Amniotic stem cell (primary cell): ENCODE data around the gene KIZ.

Experiments
- DNase-seq: peaks from one replicate; lab custom pipeline; 2025; lab: John Stamatoyannopoulos, UW

KIZ gene

DNA sequence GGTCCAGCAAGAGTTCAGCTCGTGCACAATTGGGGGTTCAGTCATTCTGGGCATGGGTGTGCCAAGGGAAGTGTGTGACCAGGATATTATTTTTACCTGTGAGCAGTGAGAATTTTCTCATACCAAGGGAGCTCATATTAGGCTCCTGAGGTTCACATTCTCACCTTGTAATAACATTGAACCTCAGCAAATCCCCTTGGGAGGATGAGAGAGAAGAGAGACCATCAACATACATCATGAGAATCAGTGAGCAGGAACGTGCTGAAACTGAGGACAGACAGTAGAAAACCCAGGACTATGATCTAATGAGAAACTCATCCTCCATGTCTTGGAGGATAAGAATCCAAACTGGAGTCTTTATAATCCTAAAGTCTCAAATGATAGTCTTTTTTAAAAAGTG is 143.9 kb downstream of the KIZ start:
- no peak for DNase-seq

DNA sequence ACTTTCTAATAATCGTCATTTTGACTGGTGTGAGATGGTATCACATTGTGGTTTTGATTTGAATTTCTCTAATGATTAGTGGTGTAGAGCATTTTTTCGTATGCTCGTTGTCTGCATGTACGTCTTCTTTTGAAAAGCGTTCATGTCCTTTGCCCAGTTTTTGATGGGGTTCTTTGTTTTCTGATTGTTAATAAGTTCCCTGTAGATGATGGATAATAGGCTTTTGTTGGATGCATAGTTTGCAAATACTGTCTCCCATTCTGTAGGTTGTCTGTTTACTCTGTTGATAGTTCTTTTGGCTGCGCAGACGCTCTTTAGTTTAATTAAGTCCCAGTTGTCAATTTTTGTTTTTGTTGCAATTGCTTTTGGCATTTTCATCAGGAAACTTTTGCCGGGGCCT is 144.9 kb downstream of the KIZ start:
- DNase-seq, result no peak

DNA sequence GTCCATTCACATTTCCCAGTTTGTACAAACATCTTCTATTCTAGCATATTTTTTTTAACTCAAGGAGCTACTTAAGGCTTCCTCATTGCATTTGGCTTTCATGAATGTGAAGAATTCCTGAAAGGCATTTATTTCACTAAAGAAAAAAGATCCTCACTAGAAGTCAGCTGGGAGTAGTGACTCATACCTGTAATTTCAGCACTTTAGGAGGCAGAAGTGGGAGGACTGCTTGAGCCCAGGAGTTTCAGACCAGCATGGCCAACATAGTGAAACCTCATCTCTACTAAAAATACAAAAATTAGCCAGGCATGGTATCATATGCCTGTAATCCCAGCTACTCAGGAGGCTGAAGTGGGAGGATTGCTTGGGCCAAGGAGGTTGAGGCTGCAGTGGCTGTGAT is 146.4 kb downstream of the KIZ start:
- no peak for DNase-seq

DNA sequence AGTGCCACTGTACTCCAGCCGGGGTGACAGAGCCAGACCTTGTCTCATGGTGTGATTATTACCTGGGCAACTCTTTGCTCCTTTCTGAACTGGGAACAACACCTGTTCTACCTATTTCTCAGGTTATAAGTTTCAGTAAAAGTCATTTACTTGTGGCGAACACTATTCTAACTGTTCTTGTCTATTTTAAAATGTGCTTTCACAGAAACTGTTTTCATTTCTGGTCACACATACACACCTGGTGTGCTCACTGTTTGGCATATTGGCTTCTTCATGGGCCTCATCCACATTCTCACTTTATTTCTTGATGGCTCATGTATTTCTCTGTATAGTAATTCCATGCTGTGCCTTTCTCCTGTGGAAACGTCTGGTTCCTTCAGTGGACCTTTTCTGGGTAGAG is 146.8 kb downstream of the KIZ start:
- DNase-seq, result no peak

DNA sequence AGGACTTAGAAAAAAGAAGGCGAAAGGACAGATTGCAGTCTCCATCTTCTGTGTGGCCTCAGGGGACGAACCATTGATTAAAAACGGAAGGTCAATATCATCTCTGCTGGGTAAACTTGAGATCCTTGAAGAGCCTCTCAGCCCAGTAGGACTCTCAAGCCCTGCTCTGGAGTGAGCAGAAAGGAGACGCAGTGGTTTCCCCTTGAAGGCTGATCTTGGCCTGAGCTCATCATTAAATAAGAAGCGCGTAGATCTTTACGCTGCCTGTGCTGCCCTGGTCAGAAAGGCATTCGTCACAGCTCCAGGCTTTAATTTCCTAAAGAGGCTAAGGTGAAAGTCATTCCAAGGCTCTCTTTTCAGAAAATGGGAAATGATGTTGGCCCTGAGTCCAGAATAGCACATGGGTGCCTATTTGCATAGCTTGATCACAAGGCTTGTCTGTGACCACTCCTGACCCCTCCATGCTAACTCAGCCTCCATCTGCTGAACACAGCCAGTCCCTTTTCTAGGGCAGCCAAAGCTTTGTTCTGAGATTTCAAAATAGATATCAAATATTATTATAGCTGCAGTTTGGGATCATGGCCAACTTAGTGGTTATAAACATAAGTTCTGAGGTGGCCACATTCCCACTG is 148.0 kb downstream of the KIZ start:
- DNase-seq, result no peak

DNA sequence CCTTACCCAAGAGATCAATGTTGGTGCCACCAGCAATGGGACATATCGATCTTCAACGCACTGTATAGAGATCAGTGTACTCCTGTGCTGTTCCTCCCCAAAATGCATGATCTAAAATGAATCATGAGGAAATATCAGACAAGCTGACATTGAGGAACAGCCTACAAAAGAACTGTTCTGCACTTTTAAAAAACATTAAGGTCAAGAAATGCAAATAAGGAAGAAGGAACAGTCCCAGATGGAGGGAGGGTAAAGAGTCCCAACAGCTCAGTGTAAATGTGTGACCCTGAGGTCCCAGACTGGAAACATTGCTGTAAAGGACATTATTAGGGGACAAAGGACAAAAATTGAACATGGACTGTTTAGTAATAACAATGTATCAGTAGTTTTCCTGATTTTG is 152.9 kb downstream of the KIZ start:
- DNase-seq, result no peak

DNA sequence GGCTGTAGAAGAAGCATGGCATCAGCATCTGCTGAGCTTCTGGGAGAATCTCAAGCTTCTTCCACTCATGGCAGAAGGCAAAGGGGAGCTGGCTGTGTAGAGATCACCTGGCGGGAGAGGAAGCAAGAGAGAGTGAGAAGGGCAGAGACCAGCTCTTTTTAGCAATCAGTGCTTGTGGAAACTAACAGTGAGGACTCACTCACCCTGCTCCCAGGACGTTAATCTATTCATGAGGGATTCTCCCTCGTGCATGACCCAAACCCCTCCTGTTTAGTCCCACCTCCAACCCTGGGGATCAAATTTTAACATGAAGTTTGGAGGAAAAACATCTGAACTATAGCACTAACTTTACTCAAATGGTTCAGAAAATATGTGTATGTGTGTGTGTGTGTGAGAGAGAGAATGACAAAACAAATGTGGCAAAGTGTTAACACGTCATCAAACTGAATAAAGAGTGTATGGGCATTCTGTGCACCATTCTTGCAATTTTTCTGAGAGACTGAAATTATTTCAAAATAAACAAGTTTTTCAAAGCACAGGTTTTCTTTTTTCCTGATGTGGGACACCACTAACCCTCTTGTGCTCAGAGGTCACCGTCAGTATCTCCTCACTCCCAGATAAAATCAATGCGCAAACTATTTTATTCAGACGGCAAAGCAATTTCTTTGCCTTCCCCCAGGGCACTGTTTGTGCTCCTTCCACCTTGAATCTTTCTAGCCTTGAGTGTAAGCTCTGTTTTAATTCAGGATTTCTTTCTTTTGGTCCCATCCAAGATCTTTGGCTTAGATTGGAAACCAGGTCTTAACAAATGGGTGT is 154.0 kb downstream of the KIZ start:
- no peak for DNase-seq

DNA sequence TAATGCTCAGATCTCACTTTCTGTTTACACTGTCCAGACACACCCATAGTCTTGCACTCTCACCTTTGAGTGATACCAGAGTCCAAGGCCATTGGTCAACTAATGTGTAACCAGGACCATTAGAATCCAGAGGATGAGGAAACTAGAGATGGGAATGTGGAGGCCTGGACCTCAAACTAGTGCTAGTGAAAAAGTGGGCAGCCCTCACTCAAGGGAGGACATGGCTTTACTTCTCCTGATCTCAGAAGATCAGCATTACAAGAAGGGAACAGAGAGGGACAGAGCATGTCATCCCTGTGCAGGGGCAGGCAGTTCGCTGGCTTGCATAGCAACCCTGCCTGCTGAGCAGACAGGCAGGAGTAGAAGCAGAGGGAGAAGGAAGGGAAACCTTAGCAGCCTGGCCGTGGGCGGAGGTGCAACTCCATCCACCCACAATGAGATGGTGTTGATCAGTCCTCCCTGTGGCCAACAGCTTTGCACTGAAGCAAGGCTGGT is 154.7 kb downstream of the KIZ start:
- DNase-seq, result no peak

DNA sequence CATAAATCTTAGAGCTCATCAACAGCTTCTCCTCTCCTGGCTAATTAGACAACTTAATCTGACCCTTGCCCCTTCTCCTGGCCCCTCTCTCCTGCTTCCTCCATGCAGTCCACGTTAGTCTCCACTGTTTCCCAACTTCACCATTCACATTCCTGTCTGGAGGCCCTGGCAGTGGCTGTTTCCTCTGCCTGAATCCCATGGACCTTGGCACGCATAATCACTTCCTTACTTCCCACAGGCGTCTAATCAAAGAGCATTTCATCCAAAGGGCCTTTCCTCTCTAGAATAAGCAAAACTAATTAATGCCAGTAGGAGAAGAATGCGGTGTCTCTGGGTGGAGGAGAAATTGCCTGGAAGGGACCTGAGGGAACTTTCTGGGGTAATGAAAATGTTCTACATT is 160.9 kb downstream of the KIZ start:
- no peak for DNase-seq

DNA sequence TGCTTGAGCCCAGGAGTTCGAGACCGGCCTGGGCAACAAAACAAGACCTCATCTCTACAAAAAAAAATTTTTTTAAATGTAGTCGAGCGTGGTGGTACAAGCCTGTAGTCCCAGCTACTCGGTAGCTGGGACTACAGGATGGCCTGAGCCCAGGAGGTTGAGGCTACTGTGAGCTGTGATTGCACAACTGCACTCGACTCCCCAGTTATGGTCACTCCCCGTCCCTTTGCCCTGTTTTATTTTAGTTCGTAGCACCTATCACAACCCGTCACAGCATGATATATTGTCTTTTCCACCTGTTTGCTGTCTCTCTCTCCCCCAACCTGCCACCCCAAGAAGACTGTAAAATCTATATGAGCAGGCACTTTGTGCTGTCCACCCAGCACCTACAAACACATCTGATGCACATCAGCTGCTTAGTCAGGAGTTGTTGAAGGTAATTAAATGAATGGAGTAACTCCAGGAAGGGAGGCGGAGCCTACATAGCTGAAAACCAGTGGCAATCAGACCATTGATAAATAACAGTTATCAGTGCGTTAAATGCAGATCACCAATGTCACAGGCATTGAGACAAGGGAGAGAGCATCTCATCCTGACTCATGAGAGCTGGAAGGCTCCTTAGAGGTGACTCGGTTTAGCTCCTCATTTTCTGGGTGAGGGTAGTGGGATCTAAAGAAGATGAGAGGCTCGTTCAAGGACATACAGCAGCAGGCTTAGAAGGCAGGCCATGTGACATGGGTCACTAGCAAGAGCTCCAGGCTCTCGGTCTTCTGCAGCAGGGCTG is 162.9 kb downstream of the KIZ start:
- no peak for DNase-seq

DNA sequence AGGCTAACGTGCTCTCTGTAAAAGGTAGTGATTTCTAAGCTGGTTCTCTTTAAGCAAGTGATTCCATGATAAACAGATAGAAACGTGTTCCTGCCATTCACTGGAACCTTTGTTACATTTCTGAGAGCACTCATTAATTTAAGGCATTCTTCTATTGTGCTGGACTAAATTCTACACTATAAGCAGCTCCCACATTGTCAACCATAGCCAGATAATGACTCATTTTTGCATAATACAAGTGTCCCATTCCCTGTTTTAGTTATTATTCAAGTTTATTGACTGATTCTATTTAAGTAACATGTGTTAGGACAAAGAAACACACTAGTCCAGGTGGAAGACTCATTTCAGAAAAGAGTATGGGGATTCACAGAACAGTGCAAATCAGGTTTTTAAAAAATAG is 163.8 kb downstream of the KIZ start:
- DNase-seq, result no peak

DNA sequence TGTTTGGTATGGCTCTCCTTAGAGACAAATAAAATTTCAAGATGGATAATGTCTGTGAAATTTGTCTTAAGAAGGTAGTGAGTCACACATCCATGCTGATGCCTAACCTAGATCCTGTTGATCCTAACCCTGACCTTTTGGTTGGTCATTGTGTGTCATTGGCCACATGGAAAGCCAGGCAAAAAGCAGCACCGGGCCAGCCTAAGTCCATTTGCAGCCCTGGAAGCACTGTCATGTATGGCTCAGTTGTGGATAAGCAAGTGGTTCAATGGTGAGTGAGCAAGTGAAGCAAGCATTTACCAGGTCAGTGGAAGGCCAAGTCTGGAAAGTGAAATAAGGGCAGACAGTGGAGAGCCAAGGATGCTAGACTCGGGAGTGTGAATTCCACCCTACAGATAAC is 165.1 kb downstream of the KIZ start:
- no peak for DNase-seq

DNA sequence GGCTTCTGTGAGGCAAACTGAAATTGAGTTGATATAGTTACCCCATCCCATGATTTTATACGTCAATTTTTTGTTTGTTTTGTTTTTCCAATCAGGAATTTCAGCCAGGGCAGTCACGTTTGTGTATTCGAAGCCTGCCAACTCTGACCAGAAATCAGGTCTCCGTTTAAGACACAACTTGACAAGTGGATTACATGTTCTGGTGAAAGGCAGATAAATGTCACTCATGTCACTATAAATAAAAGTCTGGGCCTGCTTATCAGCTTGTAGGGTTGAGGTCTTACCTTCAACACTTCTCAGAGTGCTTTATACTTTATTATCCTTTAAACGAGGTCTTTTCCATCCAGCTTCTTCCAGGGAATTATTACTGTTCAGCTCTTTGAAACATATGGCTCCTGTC is 168.9 kb downstream of the KIZ start:
- DNase-seq, result no peak
